ENCODE measurements around the gene SLC12A2.

DNA sequence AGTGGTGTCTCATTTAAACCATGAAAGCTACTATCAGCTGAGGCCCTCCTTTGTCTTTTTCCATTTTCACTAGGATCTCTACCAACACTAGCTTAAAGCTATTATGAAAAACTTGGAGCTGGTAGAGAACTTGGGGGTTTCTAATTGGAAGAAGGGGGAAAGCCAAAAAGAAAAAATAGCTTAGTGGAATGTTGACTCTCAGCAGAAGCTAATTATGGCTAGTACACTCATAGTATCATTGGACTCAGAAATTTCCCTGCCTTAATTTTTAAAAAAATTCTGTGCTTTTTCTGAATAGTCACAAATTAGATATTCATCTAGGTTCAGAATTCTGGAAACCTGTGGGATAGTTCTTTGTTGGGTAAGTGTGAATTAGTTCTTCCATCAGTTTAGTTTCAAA is 8.0 kb downstream of the SLC12A2 start:
- TF ChIP-seq EZH2 (IDR thresholded peaks at IDR 0.05; ENCODE audit: borderline replicate concordance, low read length) (no peak), CTCF (conservative IDR thresholded peaks at IDR 0.05 in 1 of 2, IDR thresholded peaks at IDR 0.05 in 1 of 2; ENCODE audit: extremely low read depth in 1 of 2, insufficient read depth in 1 of 2, low read depth in 1 of 2, low read length in 2 of 2) (no peak)

Measured in mammary epithelial cell (primary cell).